HG02970 (cell line): ENCODE results near the gene HPX.

Experiments used
- ATAC-seq: cut with Tn5 transposase; IDR thresholded peaks from one replicate; pipeline ENCODE4 v1.9.1; 2021; ENCODE audit warnings: mild to moderate bottlenecking, moderate library complexity, moderate number of reproducible peaks; ENCODE audit not compliant: unreplicated experiment, low FRiP score

The HPX gene

DNA sequence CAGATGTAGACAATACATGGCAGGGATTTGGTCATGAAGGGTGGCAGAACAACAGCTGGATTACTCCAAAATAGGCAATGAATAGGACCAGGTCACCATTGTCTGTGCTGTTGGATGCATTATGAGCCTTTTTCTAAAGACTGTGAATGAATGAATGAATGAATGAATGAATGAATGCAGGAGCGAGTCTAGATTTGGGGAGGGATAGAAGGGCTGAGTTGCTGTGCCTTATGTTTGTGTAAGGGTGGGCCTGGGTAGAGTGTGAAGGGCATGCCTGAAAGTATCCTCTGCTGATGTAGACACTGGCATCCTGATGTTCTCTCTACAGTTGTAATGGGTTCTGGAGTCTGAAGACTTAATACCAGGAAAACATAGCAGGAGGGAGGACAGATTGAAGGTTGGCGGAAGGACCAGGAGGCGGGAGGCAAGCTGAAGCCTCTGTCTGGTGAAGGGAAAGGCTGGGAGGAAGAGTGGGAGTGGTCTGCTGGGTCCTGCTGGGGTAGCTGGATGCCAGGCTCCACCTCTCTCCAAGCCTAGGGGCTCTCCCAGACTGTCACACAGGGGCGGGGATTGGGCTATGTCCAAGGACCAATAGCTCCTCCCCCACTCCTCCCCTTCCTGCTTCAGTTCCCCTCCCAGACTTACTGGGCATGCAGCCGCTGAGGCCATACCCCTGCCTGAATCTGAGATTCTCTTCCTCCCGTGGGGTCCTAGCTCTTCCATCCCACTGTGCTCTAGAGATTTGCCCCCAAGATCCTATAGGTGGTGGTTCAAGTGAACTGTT lies 28.1 kb upstream of the HPX start:
- no peak for ATAC-seq

DNA sequence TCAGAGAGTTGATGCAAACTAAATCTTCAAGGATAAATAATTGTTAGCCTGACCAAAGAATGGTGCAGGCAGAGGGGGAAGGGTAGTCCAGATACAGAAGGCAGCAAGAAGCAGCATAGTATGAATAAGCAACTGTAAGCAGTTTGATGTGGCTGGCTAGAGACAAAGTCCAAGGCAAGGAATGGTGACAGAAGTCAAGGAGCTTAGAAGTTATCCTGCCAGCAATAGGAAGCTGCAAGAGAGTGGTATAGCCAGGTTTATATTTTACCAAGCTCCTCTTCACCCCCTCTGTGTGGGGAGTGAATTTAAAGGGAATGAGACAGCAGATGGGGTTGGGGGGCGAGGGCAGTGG lies 18.3 kb upstream of the HPX start:
- no peak for ATAC-seq

DNA sequence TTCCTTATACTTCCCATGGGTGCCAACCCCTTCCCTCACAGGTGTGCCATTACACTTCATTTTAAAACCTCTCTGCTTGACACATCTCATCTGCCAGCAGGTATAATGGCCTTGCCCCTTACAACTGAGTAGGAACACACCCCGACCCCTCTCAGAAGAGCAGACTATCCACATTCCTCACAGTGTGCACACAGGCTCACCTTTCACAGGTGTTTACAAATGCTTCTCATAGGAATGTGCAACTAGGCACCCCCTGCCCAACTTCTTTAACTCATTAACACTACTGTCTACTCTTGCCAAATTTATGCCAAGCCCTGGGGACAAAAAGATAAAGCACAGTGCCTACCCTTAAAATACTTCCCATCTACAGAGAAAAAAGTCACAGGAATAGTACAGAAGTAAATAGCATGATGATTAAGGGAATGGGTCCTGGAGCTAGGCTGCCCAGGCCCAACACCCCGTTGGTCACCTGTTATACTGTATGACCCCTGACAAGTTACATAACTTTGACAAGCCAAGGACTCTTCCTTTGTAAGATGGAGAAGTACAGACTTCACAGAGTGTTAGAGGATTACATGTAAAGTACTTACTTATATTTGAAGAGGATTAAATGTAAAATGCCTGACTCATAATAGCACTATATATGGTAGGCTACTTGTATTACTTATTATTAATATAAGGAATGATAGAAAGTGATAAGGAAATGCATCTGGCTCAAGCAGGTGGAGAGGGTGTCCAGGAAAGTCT lies 17.7 kb upstream of the HPX start:
- ATAC-seq = no peak

DNA sequence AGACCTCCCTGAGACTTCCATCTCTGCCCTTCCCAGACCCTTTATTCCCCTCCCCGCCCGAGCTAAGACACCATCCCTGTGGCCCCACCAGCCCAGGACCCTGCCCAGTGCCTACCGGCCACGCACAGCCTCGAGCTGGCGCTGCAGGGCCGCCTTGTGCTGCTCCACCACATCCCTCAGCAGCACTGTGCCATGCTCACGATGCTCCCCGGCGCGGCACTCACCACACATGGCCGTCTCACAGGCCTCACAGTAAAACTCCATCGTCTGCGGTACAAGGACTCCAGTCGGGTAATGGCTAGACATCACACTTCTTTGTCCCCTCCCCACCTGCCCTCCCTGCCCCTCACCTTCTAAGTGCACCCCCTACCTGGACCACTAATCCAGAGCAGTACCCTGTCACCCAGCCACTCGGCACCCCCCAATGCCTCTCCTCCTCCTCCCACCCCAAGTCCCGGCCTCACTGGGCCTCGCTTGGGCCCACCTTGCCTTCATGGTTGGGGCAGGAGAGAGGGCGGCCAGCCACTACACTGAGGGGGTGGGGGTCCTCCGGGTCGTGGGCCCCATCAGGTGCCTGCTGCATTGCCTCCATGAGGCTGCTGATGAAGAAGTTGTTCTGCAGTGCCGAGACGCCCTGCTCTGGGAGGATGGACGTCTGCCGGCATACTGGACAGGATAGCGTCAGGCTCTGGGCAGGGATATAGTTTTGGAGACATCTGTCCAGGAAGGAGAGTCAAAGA lies 17.0 kb upstream of the HPX start:
- no peak for ATAC-seq

DNA sequence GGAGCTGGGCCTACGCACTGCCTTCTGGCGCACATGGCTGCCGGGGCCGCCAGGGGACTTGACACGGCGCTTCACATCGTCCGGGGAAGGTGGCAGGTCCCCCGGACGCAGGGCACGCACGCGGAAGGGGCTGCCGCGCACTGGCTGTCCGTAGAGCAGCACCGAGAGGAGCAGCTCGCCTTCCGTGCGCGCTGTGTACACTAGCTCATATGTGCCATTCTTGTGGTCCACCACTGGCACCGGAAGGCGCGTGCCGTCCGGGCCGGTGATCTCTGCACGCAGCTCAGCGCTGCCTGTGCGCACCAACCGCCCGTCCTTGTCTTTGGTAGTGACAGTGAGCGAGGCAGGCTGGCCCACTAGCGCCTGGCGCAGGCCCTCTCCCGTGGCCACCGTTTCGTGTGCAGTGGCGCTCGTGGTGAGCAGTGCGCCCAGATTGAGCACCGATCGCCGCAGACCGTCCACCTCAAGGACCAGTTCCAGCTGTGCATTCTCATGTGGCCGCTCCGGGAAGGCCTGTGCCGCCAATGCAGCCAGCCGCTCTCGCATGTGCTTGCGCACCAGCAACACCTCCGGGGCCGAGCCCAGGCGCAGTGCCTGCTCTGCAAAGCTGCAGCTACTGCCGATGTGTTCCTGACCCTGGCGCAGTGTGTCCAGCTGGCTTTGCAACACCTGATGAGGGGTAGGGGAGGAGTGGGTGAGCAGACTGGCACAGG lies 15.7 kb upstream of the HPX start:
- ATAC-seq = no peak

- no peak for ATAC-seq
Observed at GRCh38 chr11:6455070-6455469, 14.3 kb upstream of the HPX start.

- no peak for ATAC-seq
Observed at GRCh38 chr11:6453152-6453551, 12.4 kb upstream of the HPX start.

DNA sequence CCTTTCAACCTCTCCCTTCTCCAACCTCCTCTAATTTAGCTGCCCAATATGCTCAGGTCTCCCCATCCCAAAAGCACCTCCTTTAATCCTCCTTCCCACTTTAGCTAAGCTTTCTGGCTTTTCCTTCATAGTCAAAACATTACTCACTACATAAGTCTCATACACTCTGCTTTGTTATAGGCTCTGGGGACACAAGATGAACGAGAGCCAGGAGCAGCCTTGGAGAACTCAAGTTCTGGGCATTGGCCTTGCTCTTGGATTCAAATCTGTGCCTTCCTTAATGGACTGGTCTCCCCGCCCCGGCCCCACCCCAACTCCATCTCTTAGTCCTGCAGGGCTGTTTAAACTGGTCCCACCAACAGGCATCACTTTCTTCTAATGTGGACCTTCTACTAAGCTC lies 11.4 kb upstream of the HPX start:
- ATAC-seq = no peak

DNA sequence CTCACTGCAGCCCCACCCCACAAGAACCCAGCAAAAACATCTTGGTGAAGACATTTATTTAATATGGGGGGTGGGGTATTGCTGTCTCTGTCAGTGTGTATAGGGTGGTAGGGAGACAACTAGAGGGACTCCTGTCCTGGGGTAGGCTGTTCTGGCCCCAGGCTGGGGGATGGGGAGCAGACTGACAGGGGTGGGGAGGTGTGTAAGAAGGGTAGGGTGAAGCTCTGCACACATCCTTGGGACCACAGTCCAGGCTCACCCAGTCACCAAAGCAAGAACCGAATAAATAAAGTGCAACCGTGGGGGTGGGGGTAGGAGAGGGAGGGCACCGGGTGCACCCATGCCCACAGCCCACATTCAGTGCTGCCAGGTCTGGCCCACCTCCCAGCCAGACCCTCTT lies 7.8 kb upstream of the HPX start:
- no peak for ATAC-seq

GRCh38 chr11:6443269-6444003 lies 2.6 kb upstream of the HPX start:
- no peak for ATAC-seq

- ATAC-seq = no peak
Observed at GRCh38 chr11:6442441-6442840, 1.7 kb upstream of the HPX start.

DNA sequence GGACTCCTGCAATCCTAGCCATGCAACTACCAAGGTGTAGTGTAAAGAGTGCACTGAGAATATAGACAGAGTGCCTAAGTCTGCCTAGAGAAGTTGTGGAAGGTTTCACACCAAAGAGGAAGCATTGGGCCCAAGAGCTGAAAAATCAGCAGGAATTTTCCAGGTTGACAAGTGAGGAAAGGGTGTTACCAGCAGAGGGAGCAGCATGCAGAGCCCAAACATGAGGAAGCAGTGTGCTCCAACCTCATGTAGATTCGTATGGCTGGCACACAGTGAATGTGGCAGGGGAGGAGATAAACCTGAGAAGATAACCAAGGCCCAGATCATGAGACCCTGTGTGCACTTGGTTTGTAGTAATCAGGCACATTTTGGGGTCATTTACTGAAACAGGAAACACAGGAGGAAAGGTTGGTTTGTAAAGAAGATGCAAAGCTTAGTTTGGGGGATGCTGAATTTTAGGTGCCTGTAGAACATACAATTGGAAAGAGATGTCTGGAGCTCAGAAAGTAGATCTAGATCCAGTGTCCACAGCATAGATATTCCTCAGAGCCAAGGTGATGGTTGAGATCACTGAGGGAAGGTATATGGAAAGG lies 1.7 kb downstream of the HPX start:
- no peak for ATAC-seq

- ATAC-seq = no peak
Observed at GRCh38 chr11:6437993-6438392, 2.8 kb downstream of the HPX start.

DNA sequence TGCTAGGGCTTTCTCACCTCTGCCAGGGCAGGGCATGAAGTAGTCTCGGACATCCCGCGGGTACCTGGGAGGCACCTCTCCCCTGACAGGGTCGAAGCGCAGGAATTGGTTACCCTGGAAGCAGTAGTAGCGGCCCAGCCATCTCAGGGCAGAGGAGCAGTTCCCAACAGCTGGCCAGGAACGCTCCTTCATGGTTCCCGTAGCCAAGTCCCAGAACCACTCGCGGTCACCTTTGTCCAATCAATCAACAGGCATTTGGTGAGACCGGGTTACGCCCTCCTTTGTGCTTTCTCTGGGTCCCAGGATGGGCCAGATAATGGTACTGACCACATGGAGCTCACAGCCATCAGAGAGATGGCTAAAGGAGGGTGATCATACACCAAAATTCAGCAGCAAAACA lies 3.4 kb downstream of the HPX start:
- ATAC-seq = no peak

DNA sequence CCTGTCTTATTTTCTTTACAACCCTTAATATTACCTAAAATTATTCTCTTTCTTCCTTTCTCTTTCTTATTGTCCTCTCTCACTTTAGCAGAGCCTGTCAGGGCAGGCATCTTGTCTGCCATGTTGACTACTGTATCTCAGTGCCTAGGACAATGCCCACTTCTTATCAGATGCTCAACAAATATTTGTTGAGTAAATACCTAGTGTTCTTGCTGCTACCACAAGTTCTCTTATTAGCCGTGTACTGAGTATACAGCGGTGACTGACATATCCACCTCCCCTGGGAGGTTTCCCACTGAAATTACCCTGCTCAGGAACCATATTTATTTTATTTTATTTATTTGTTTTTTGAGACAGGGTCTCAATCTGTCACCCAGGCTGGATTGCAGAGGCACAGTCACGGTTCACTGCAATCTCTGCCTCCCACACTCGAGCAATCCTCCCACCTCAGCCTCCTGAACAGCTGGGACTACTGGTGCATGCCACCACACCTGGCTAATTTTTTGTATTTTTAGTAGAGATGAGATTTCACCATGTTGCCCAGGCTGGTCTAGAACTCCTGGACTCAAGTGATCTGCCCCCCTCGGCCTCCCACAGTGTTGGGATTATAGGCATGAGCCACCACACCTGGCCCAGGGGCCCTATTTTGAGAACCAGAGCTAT lies 6.7 kb downstream of the HPX start:
- no peak for ATAC-seq

GRCh38 chr11:6431861-6432260 lies 8.9 kb downstream of the HPX start:
- no peak for ATAC-seq

DNA sequence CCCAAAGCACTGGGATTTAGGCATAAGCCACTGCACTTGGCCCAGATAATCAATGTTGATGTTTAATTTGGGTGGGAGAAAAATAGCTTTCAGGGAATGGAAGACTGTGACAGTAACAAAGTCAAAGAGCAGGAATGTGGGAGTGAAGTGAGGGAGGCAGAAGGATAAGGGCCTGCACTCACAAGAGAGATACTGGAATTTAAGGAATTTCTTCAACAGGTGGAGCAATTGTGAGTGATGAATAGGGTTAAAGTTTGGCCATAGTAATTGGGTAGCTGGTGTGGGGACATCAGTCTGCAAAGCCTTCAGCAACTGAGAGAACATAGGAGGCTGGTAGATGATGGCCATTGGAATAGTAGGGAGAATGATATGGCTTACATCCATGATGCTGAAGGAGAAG lies 13.3 kb downstream of the HPX start:
- no peak for ATAC-seq

DNA sequence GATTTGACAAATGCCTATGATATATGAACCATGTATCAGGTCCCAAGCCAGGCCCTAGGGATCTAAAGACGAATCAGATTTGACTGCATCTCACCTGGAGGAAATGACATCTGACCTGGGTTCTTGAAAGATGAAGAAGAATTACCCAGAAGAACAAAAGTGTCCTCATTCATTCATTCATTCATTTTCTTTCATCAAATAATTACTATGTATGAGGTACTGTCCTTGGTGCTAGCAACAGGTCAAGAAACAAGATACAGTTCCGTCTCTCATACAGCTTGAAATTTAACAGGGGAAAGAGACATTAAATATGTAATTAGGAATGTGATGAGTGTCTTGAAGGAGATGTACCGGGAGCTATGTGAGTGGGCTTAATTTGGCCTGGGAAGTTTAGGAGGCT lies 20.1 kb downstream of the HPX start:
- ATAC-seq = no peak

DNA sequence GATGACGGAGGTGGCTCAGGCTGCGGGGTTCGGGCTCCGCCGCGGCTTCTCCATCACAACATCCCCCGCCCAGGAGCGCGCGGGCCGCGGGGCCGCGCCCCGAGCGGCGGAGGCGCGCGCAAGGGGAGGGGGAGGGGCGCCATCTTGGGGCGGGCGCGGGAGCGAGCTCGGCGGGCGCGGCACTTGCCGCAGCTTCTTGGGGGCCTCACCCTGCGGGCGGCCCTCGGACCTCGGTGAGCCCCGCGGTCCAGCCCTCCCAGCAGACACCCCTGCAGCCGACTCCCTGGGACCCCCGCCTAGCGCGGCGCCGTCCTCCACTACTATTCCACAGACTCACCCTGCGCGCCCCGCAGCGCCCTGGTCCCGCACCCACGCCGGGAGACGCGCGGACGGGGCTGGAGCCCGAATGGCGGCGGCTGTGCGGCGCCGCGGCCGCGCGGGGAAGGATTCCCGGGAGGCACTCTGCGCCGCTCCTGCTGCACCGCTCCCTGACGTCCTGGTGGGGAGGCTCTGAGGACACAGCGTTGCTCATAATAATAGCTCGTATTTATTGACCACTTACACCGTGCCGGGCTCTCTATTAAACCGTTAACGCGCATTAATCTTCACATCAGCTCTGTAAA lies 21.7 kb downstream of the HPX start, which contains the start of gene APBB1:
Gene APBB1 (minus strand): TSS at position 86 of the 623 bp plus-strand sequence. CDS start 7,747 bp downstream, outside the sequence.
- ATAC-seq = peak; percentile 48
